GM06990 (cell line): ENCODE data around the gene MFAP3L.

Experiments
- DNase-seq: peaks from one replicate; pipeline ENCODE4 v3.0.0-alpha.2; 2011; ENCODE audit not compliant: insufficient read length; ENCODE audit errors: extremely low read depth
- H3K27me3 ChIP-seq: replicated peaks from 2 replicates; pipeline ENCODE4 v1.6.0; 2011; ENCODE audit warnings: low read length; ENCODE audit not compliant: control insufficient read depth, insufficient read depth
- H3K36me3 ChIP-seq: 2 replicates; pipeline ENCODE4 v1.5.1; 2011; ENCODE audit warnings: low read length; ENCODE audit not compliant: control insufficient read depth, insufficient read depth
- H3K4me3 ChIP-seq: replicated peaks from 2 replicates; pipeline ENCODE4 v1.5.1; 2011; ENCODE audit warnings: low read depth, mild to moderate bottlenecking, control low read depth, low read length
- CTCF ChIP-seq: IDR thresholded peaks from 2 replicates; pipeline ENCODE4 v1.5.1; 2011; ENCODE audit warnings: low read length, control low read depth, mild to moderate bottlenecking, inconsistent platforms; ENCODE audit not compliant: insufficient read depth, poor library complexity, severe bottlenecking

The MFAP3L gene

GRCh38 chr4:170017252-170017651, 8.9 kb downstream of the MFAP3L start:
- TF ChIP-seq CTCF, result no peak
- no peaks in the 10 kb centered on the region for H3K36me3 ChIP-seq
- no peak for DNase-seq
- H3K27me3 ChIP-seq, result no peaks in the 10 kb centered on the region; the same call in 1 of the 2 replicates
- H3K4me3 ChIP-seq, result no peak overlapping the region

- no peak for DNase-seq
- no peaks in the 10 kb centered on the region; the same call in 1 of the 2 replicates for H3K27me3 ChIP-seq
- H3K4me3 ChIP-seq, result no peak overlapping the region
- H3K36me3 ChIP-seq, result no peaks in the 10 kb centered on the region
- no peak for TF ChIP-seq CTCF
Observed at GRCh38 chr4:170015285-170015684, 10.9 kb downstream of the MFAP3L start.

- Histone ChIP-seq H3K36me3 (no peaks in the 10 kb centered on the region), H3K4me3 (no peak overlapping the region), H3K27me3 (no peaks in the 10 kb centered on the region)
- TF ChIP-seq CTCF, result no peak
- DNase-seq, result no peak
Observed at GRCh38 chr4:170014359-170015011, 11.7 kb downstream of the MFAP3L start.

- no peak for DNase-seq
Observed at GRCh38 chr4:170012629-170012958, 13.6 kb downstream of the MFAP3L start.

GRCh38 chr4:170011921-170012628, 14.1 kb downstream of the MFAP3L start:
- no peak for DNase-seq
- TF ChIP-seq CTCF, result no peak
- Histone ChIP-seq H3K27me3 (no peaks in the 10 kb centered on the region), H3K36me3 (no peaks in the 10 kb centered on the region), H3K4me3 (no peak overlapping the region)

More at GRCh38 chr4:170012629-170012958, 13.6 kb downstream of the MFAP3L start:
- H3K36me3 ChIP-seq, result no peaks in the 10 kb centered on the region
- TF ChIP-seq CTCF, result no peak
- H3K27me3 ChIP-seq, result no peaks in the 10 kb centered on the region
- H3K4me3 ChIP-seq, result no peak overlapping the region

- DNase-seq, result no peak
- H3K4me3 ChIP-seq, result no peak overlapping the region
- TF ChIP-seq CTCF, result no peak
- H3K27me3 ChIP-seq, result no peaks in the 10 kb centered on the region
- H3K36me3 ChIP-seq, result no peaks in the 10 kb centered on the region
Observed at GRCh38 chr4:170009291-170009690, 16.9 kb downstream of the MFAP3L start.
